ENCODE results near the gene BAIAP2L1. TPM values are rescaled to one million over a fixed set of nuclear protein-coding genes. Genes with fewer than 3 reads are reported as not detected.

BAIAP2L1 gene
- total and polyA plus RNA-seq, 9 of the 15 experiments (the other 6 are each of a cell fraction or from before 2014, with no cell fraction given): 4.2 to 29.8 (median 15.5) TPM

GRCh38 chr7:98360221-98361130 lies 40.4 kb downstream of the BAIAP2L1 start (continued):
- TF ChIP-seq TCFL5 (CRISPR knock-in tag; conservative IDR thresholded peaks at IDR 0.05) (no peak), SMAD3 (CRISPR knock-in tag; conservative IDR thresholded peaks at IDR 0.05) (no peak), CEBPG (CRISPR knock-in tag; IDR thresholded peaks at IDR 0.05) (no peak), CEBPG (tag; conservative IDR thresholded peaks at IDR 0.05 in 1 of 2, IDR thresholded peaks at IDR 0.05 in 1 of 2) (no peak), ETS1 (conservative IDR thresholded peaks at IDR 0.05; ENCODE audit: control insufficient read depth, low read depth, low read length) (no peak), ZNF3 (CRISPR knock-in tag; IDR thresholded peaks at IDR 0.05) (no peak), ZNF586 (CRISPR knock-in tag; conservative IDR thresholded peaks at IDR 0.05) (no peak), HMG20A (CRISPR knock-in tag; conservative IDR thresholded peaks at IDR 0.05) (no peak), ZNF561 (CRISPR knock-in tag; conservative IDR thresholded peaks at IDR 0.05) (no peak), FOXJ2 (tag; IDR thresholded peaks at IDR 0.05) (no peak), HSF4 (CRISPR knock-in tag; IDR thresholded peaks at IDR 0.05; ENCODE audit: borderline replicate concordance) (no peak), ZNF696 (CRISPR knock-in tag; conservative IDR thresholded peaks at IDR 0.05) (no peak), GABPB1 (CRISPR knock-in tag; IDR thresholded peaks at IDR 0.05) (no peak), PRMT5 (CRISPR knock-in tag; IDR thresholded peaks at IDR 0.05) (no peak), ZNF551 (CRISPR knock-in tag; IDR thresholded peaks at IDR 0.05) (no peak), KLF16 (IDR thresholded peaks at IDR 0.05) (no peak), RBFOX2 (IDR thresholded peaks at IDR 0.05; ENCODE audit: low read depth, low read length) (no peak)
- TF ChIP-seq, protein P1, sequence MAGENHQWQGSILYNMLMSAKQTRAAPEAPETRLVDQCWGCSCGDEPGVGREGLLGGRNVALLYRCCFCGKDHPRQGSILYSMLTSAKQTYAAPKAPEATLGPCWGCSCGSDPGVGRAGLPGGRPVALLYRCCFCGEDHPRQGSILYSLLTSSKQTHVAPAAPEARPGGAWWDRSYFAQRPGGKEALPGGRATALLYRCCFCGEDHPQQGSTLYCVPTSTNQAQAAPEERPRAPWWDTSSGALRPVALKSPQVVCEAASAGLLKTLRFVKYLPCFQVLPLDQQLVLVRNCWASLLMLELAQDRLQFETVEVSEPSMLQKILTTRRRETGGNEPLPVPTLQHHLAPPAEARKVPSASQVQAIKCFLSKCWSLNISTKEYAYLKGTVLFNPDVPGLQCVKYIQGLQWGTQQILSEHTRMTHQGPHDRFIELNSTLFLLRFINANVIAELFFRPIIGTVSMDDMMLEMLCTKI (IDR thresholded peaks at IDR 0.05; ENCODE audit: partially characterized antibody): no peak
- TF ChIP-seq, protein P2, sequence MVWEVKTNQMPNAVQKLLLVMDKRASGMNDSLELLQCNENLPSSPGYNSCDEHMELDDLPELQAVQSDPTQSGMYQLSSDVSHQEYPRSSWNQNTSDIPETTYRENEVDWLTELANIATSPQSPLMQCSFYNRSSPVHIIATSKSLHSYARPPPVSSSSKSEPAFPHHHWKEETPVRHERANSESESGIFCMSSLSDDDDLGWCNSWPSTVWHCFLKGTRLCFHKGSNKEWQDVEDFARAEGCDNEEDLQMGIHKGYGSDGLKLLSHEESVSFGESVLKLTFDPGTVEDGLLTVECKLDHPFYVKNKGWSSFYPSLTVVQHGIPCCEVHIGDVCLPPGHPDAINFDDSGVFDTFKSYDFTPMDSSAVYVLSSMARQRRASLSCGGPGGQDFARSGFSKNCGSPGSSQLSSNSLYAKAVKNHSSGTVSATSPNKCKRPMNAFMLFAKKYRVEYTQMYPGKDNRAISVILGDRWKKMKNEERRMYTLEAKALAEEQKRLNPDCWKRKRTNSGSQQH (CRISPR knock-in tag; IDR thresholded peaks at IDR 0.05): no peak
- TF ChIP-seq, protein P3, sequence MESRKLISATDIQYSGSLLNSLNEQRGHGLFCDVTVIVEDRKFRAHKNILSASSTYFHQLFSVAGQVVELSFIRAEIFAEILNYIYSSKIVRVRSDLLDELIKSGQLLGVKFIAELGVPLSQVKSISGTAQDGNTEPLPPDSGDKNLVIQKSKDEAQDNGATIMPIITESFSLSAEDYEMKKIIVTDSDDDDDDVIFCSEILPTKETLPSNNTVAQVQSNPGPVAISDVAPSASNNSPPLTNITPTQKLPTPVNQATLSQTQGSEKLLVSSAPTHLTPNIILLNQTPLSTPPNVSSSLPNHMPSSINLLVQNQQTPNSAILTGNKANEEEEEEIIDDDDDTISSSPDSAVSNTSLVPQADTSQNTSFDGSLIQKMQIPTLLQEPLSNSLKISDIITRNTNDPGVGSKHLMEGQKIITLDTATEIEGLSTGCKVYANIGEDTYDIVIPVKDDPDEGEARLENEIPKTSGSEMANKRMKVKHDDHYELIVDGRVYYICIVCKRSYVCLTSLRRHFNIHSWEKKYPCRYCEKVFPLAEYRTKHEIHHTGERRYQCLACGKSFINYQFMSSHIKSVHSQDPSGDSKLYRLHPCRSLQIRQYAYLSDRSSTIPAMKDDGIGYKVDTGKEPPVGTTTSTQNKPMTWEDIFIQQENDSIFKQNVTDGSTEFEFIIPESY (CRISPR knock-in tag; IDR thresholded peaks at IDR 0.05): no peak
- TF ChIP-seq, protein P4, sequence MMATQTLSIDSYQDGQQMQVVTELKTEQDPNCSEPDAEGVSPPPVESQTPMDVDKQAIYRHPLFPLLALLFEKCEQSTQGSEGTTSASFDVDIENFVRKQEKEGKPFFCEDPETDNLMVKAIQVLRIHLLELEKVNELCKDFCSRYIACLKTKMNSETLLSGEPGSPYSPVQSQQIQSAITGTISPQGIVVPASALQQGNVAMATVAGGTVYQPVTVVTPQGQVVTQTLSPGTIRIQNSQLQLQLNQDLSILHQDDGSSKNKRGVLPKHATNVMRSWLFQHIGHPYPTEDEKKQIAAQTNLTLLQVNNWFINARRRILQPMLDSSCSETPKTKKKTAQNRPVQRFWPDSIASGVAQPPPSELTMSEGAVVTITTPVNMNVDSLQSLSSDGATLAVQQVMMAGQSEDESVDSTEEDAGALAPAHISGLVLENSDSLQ (IDR thresholded peaks at IDR 0.05): no peak
